Hepatocyte (in vitro differentiated cells): ENCODE measurements around the gene GPR82. TPM values are rescaled to one million over a fixed set of nuclear protein-coding genes. Genes with fewer than 3 reads are reported as not detected.
"Not testable (repeated sequence)": the region's sequence is repeated elsewhere in the genome, so short reads cannot be mapped to it uniquely, and the experiment has no call there.

Experiments used
- DNase-seq: peaks from one replicate; pipeline ENCODE4 v3.0.0-alpha.2; 2016; ENCODE audit warnings: low spot score
- H2AFZ ChIP-seq: fragments of 200-600 bp; sonication (generic); 2 replicates; pipeline ENCODE4 v1.6.0; 2016; ENCODE audit warnings: antibody characterized with exemption, mild to moderate bottlenecking
- H3K27ac ChIP-seq: fragments of 200-600 bp; sonication (generic); 2 replicates; pipeline ENCODE4 v1.5.1; 2016; ENCODE audit warnings: mild to moderate bottlenecking
- H3K27me3 ChIP-seq: fragments of 200-600 bp; sonication (generic); 2 replicates; pipeline ENCODE4 v1.6.1; 2016
- H3K36me3 ChIP-seq: fragments of 200-600 bp; sonication (generic); replicated peaks from 2 replicates; pipeline ENCODE4 v1.5.1; 2016; ENCODE audit warnings: low read depth; ENCODE audit not compliant: insufficient read depth
- H3K4me1 ChIP-seq: fragments of 200-600 bp; sonication (generic); 2 replicates; pipeline ENCODE4 v1.5.1; 2016; ENCODE audit warnings: mild to moderate bottlenecking, moderate library complexity; ENCODE audit not compliant: insufficient read depth
- H3K4me2 ChIP-seq: fragments of 200-600 bp; sonication (generic); 2 replicates; pipeline ENCODE4 v1.6.0; 2016
- H3K4me3 ChIP-seq: fragments of 200-600 bp; sonication (generic); 2 replicates; pipeline ENCODE4 v1.5.1; 2016; ENCODE audit warnings: mild to moderate bottlenecking
- H3K79me2 ChIP-seq: fragments of 200-600 bp; sonication (generic); 2 replicates; pipeline ENCODE4 v1.6.0; 2017; ENCODE audit warnings: mild to moderate bottlenecking
- H3K9me2 ChIP-seq: fragments of 200-600 bp; sonication (generic); replicated peaks from 2 replicates; pipeline ENCODE4 v1.6.0; 2017; ENCODE audit warnings: mild to moderate bottlenecking; ENCODE audit not compliant: insufficient read depth
- H3K9me3 ChIP-seq: fragments of 200-600 bp; sonication (generic); 2 replicates; pipeline ENCODE4 v1.5.1; 2016; ENCODE audit warnings: low read depth, mild to moderate bottlenecking
- H4K20me1 ChIP-seq: fragments of 200-600 bp; sonication (generic); 2 replicates; pipeline ENCODE4 v1.6.0; 2016; ENCODE audit warnings: mild to moderate bottlenecking; ENCODE audit not compliant: insufficient read depth, poor library complexity, severe bottlenecking
- CTCF ChIP-seq: fragments of 200-600 bp; sonication (generic); IDR thresholded peaks from 2 replicates; pipeline ENCODE4 v1.5.1; 2016; ENCODE audit warnings: antibody characterized with exemption, mild to moderate bottlenecking; ENCODE audit not compliant: poor library complexity
- EZH2 ChIP-seq: fragments of 200-600 bp; sonication (generic); IDR thresholded peaks from 2 replicates; pipeline ENCODE4 v1.6.1; 2016; ENCODE audit warnings: antibody characterized with exemption, mild to moderate bottlenecking, borderline replicate concordance
- EZH2phosphoT487 ChIP-seq: fragments of 200-600 bp; sonication (generic); IDR thresholded peaks from one replicate; pipeline ENCODE4 v1.6.1; 2018; ENCODE audit warnings: antibody characterized with exemption, mild to moderate bottlenecking, low read depth, moderate library complexity; ENCODE audit not compliant: unreplicated experiment, severe bottlenecking
- WGBS: methylation state at CpG from one replicate; pipeline ENCODE4 v1.1.6; 2016; ENCODE audit warnings: low lambda C conversion rate; ENCODE audit errors: missing lambda C conversion rate; 5-methylcytosine and 5-hydroxymethylcytosine counted together
- polyA plus RNA-seq: library from polyadenylated mRNA; unstranded; fragments of >200 nt; fragmentation: Nextera tagmentation; extraction: Ambion mirVana; gene quantifications from 2 replicates; pipeline ENCODE4 v1.2.1, GENCODE V29; 2016
- total RNA-seq: library from RNA; depleted of rRNA; stranded (reverse); fragments of >200 nt; gene quantifications from 2 replicates; pipeline ENCODE4 v1.2.3, GENCODE V29; 2014

Gene GPR82
- total and polyA plus RNA-seq, 2 experiments from 2014 or later = 0.20 to 0.69 TPM

GRCh38 chrX:41716222-41716621 is 7.8 kb upstream of the GPR82 start:
- Histone ChIP-seq H3K4me3 (no peak overlapping the region), H4K20me1 (no peaks in the 10 kb centered on the region), H2AFZ (no peak overlapping the region), H3K79me2 (no peaks in the 10 kb centered on the region), H3K36me3 (no peaks in the 10 kb centered on the region), H3K9me2 (no peaks in the 10 kb centered on the region), H3K27ac (peak overlapping the region; percentile 27), H3K4me2 (no peak overlapping the region), H3K4me1 (peaks cover 12% of the 10 kb centered on the region), H3K9me3 (no peaks in the 10 kb centered on the region), H3K27me3 (no peaks in the 10 kb centered on the region)
- DNase-seq = no peak
- no peak for TF ChIP-seq EZH2phosphoT487
- TF ChIP-seq CTCF = no peak
- TF ChIP-seq EZH2 = no peak
- 89% methylated on average over 5 of the region's 5 CpGs for WGBS

GRCh38 chrX:41716767-41717473 is 7.1 kb upstream of the GPR82 start:
- no peak for DNase-seq
- Histone ChIP-seq H3K27ac (peak overlapping the region; percentile 85), H4K20me1 (no peaks in the 10 kb centered on the region), H3K4me3 (no peak overlapping the region), H3K9me2 (no peaks in the 10 kb centered on the region), H3K9me3 (no peaks in the 10 kb centered on the region), H3K4me2 (no peak overlapping the region), H3K79me2 (no peaks in the 10 kb centered on the region), H3K4me1 (peaks cover 12% of the 10 kb centered on the region), H2AFZ (no peak overlapping the region), H3K36me3 (no peaks in the 10 kb centered on the region), H3K27me3 (no peaks in the 10 kb centered on the region)
- TF ChIP-seq EZH2phosphoT487 (no peak), EZH2 (no peak), CTCF (no peak)
- WGBS = 79% methylated on average over 12 of the region's 12 CpGs

GRCh38 chrX:41718481-41719235 is 5.3 kb upstream of the GPR82 start:
- Histone ChIP-seq H3K4me3 (no peak overlapping the region), H3K79me2 (no peaks in the 10 kb centered on the region), H3K9me3 (no peaks in the 10 kb centered on the region), H3K9me2 (no peaks in the 10 kb centered on the region), H4K20me1 (no peaks in the 10 kb centered on the region), H2AFZ (no peak overlapping the region), H3K4me2 (peak overlapping the region; percentile 31), H3K4me1 (peaks cover 12% of the 10 kb centered on the region), H3K36me3 (no peaks in the 10 kb centered on the region), H3K27me3 (no peaks in the 10 kb centered on the region), H3K27ac (peak overlapping the region; percentile 85)
- no peak for TF ChIP-seq CTCF
- TF ChIP-seq EZH2phosphoT487 = no peak
- no peak for TF ChIP-seq EZH2
- DNase-seq = peak; percentile 37
- WGBS = 60% methylated on average over 4 of the region's 4 CpGs

- not testable (repeated sequence) for H3K9me2 ChIP-seq, H4K20me1 ChIP-seq, DNase-seq, H3K4me2 ChIP-seq, H3K4me3 ChIP-seq, H3K79me2 ChIP-seq, H3K36me3 ChIP-seq, H3K27me3 ChIP-seq, H3K9me3 ChIP-seq, H2AFZ ChIP-seq
- Histone ChIP-seq H3K27ac (peak overlapping the region; percentile 85), H3K4me1 (peaks cover 12% of the 10 kb centered on the region)
- WGBS = 81% methylated on average over 6 of the region's 6 CpGs
These were observed 4.4 kb upstream of the GPR82 start for GRCh38 chrX:41719610-41720009.
